Keratinocyte (primary cell): ENCODE results near the gene SPATS2L. TPM values are rescaled to one million over a fixed set of nuclear protein-coding genes. Genes with fewer than 3 reads are reported as not detected.

Experiments used
- DNase-seq: peaks from one replicate; pipeline ENCODE4 v3.0.0-alpha.2; 2011; ENCODE audit warnings: low read depth, missing footprints, low spot score
- FAIRE-seq: peaks from 2 replicates; lab custom pipeline; 2011; peaks lifted over from hg19 to GRCh38; lab: Jason Lieb, UNC
- H2AFZ ChIP-seq: 2 replicates; pipeline ENCODE4 v1.6.0; 2012; ENCODE audit warnings: low read length, control low read depth, inconsistent platforms; ENCODE audit not compliant: control insufficient read depth
- H3K27ac ChIP-seq: 2 replicates; pipeline ENCODE4 v1.5.1; 2011; ENCODE audit warnings: low read length; ENCODE audit not compliant: control insufficient read depth, insufficient read depth
- H3K27me3 ChIP-seq: 3 replicates; pipeline ENCODE4 v1.6.0; 2011; ENCODE audit warnings: low read length; ENCODE audit not compliant: control insufficient read depth, insufficient read depth; ENCODE audit errors: extremely low read depth
- H3K36me3 ChIP-seq, 2 experiments: 2 replicates in 1 of 2; 3 replicates in 1 of 2; pipeline ENCODE4 v1.5.1; 2011; ENCODE audit warnings: low read length in 2 of 2, mild to moderate bottlenecking in 1 of 2; ENCODE audit not compliant: control insufficient read depth in 2 of 2, insufficient read depth in 2 of 2; ENCODE audit errors: extremely low read depth in 1 of 2
- H3K4me1 ChIP-seq: 3 replicates; pipeline ENCODE4 v1.5.1; 2011; ENCODE audit warnings: low read length; ENCODE audit not compliant: control insufficient read depth, insufficient read depth; ENCODE audit errors: extremely low read depth
- H3K4me2 ChIP-seq: 3 replicates; pipeline ENCODE4 v1.6.0; 2011; ENCODE audit warnings: low read depth, low read length; ENCODE audit not compliant: control insufficient read depth, insufficient read depth; ENCODE audit errors: extremely low read depth
- H3K4me3 ChIP-seq, 3 experiments: fragments of 200-600 bp in 1 of 3; sonication (generic) in 1 of 3; 2 replicates in 2 of 3; 3 replicates in 1 of 3; pipeline ENCODE4 v1.5.1; 2011 to 2016; ENCODE audit warnings: low read length in 3 of 3, mild to moderate bottlenecking in 3 of 3, control low read depth in 2 of 3, inconsistent platforms in 1 of 3, low read depth in 1 of 3, mixed read lengths in 1 of 3, mixed run types in 1 of 3, moderate library complexity in 1 of 3; ENCODE audit not compliant: control insufficient read depth in 2 of 3, insufficient read depth in 2 of 3; ENCODE audit errors: extremely low read depth in 1 of 3
- H3K79me2 ChIP-seq: 2 replicates; pipeline ENCODE4 v1.6.0; 2012; ENCODE audit warnings: low read length; ENCODE audit not compliant: control insufficient read depth, insufficient read depth
- H3K9ac ChIP-seq: 3 replicates; pipeline ENCODE4 v1.6.0; 2011; ENCODE audit warnings: low read length; ENCODE audit not compliant: control insufficient read depth, insufficient read depth; ENCODE audit errors: extremely low read depth
- H3K9me1 ChIP-seq: 3 replicates; pipeline ENCODE4 v1.6.0; 2011; ENCODE audit warnings: low read length; ENCODE audit not compliant: control insufficient read depth, insufficient read depth; ENCODE audit errors: extremely low read depth
- H3K9me3 ChIP-seq: 2 replicates; pipeline ENCODE4 v1.5.1; 2012; ENCODE audit warnings: low read depth, low read length; ENCODE audit not compliant: control insufficient read depth
- H4K20me1 ChIP-seq: 3 replicates; pipeline ENCODE4 v1.6.0; 2011; ENCODE audit warnings: low read length; ENCODE audit not compliant: control insufficient read depth, insufficient read depth; ENCODE audit errors: extremely low read depth
- CTCF ChIP-seq, 3 experiments: IDR thresholded peaks in 1 of 3; conservative IDR thresholded peaks in 1 of 3; optimal IDR thresholded peaks in 1 of 3; 2 replicates in 2 of 3; 3 replicates in 1 of 3; pipeline versions ENCODE3 to v1.5.1; 2011; ENCODE audit warnings: low read length in 3 of 3, mild to moderate bottlenecking in 3 of 3, moderate library complexity in 2 of 3, control low read depth in 1 of 3, inconsistent platforms in 1 of 3; ENCODE audit not compliant: insufficient read depth in 2 of 3; ENCODE audit errors: extremely low read depth in 1 of 3
- EZH2 ChIP-seq: IDR thresholded peaks from one replicate; pipeline ENCODE4 v1.6.1; 2012; ENCODE audit warnings: inconsistent platforms, mild to moderate bottlenecking, low read length, moderate library complexity
- dilution Hi-C: fragments of 300-500 bp; cut with MboI; formaldehyde crosslinking; loops from one replicate; pipeline ENCODE4 v1.7.0; 2020; ENCODE audit warnings: low sequenced_read_pairs; ENCODE audit not compliant: extremely low pct_ligation_motif_present
- polyA plus RNA-seq, 5 experiments: library from polyadenylated mRNA; depleted of rRNA in 3 of 5; stranded (reverse) in 3 of 5; stranded (forward) in 1 of 5; unstranded in 1 of 5; fragments of >200 nt; gene quantifications; 1 replicate in 1 of 5; 2 replicates in 3 of 5; 3 replicates in 1 of 5; pipeline versions ENCODE4 v1.2.1 to v1.2.3, GENCODE V29; 2011 to 2012; ENCODE audit warnings: missing spikeins in 2 of 5, low read depth in 1 of 5, low replicate concordance in 1 of 5

SPATS2L gene
- polyA plus RNA-seq, 1 donor (not counting 4 experiments of a cell fraction or from before 2014, with no cell fraction given) = 95.3 TPM

GRCh38 chr2:200378652-200379290 is 72.3 kb downstream of the SPATS2L start:
- H3K9me1 ChIP-seq = no peaks in the 10 kb centered on the region
- H3K9me3 ChIP-seq = no peaks in the 10 kb centered on the region
- no peaks in the 10 kb centered on the region for H3K27me3 ChIP-seq
- no peaks in the 10 kb centered on the region for H3K36me3 ChIP-seq
- no peaks in the 10 kb centered on the region for H4K20me1 ChIP-seq
- no peak overlapping the region for H3K4me3 ChIP-seq
- peaks cover 45% of the 10 kb centered on the region for H3K4me1 ChIP-seq
- DNase-seq (no peak), FAIRE-seq (no peak)
- H3K4me2 ChIP-seq = peak overlapping the region; percentile 76
- dilution Hi-C loops = no loop called here
- no peak for TF ChIP-seq EZH2
- no peak for TF ChIP-seq CTCF (optimal IDR thresholded peaks at IDR 0.05 in 1 of 3, IDR thresholded peaks at IDR 0.05 in 1 of 3, conservative IDR thresholded peaks at IDR 0.05 in 1 of 3; ENCODE audit: extremely low read depth in 1 of 3, insufficient read depth in 2 of 3, low read length in 3 of 3)
- peaks cover 51% of the 10 kb centered on the region for H3K79me2 ChIP-seq
- H3K27ac ChIP-seq = peak overlapping the region; percentile 81
- no peak overlapping the region for H3K9ac ChIP-seq
- no peak overlapping the region for H2AFZ ChIP-seq

GRCh38 chr2:200379481-200380090 is 73.1 kb downstream of the SPATS2L start:
- FAIRE-seq = no peak
- H4K20me1 ChIP-seq = no peaks in the 10 kb centered on the region
- H3K27me3 ChIP-seq = no peaks in the 10 kb centered on the region
- peaks cover 39% of the 10 kb centered on the region for H3K4me1 ChIP-seq
- peak overlapping the region; percentile 81 for H3K27ac ChIP-seq
- peak overlapping the region; percentile 76 for H3K4me2 ChIP-seq
- H3K4me3 ChIP-seq = peak overlapping the region in 2 of 3 experiments; percentile 43 to 45
- peaks cover 48% of the 10 kb centered on the region for H3K79me2 ChIP-seq
- DNase-seq = no peak
- H2AFZ ChIP-seq = no peak overlapping the region
- no peaks in the 10 kb centered on the region for H3K9me3 ChIP-seq
- H3K9ac ChIP-seq = peak overlapping the region; percentile 56
- dilution Hi-C loops = no loop called here
- H3K36me3 ChIP-seq = no peaks in the 10 kb centered on the region
- H3K9me1 ChIP-seq = no peaks in the 10 kb centered on the region
- TF ChIP-seq EZH2 (no peak), CTCF (optimal IDR thresholded peaks at IDR 0.05 in 1 of 3, IDR thresholded peaks at IDR 0.05 in 1 of 3, conservative IDR thresholded peaks at IDR 0.05 in 1 of 3; ENCODE audit: extremely low read depth in 1 of 3, insufficient read depth in 2 of 3, low read length in 3 of 3) (no peak)
